Breast epithelium (tissue), 3 donors: ENCODE data around the gene HSPBP1.

Experiments used
- POLR2A ChIP-seq: fragments of 450-650 bp; IDR thresholded peaks from one replicate; pipeline ENCODE4 v1.6.1; 2016; ENCODE audit warnings: antibody characterized with exemption, mild to moderate bottlenecking, moderate library complexity
- POLR2AphosphoS5 ChIP-seq, 3 donors: sonication (generic); formaldehyde crosslinking; IDR thresholded peaks; one replicate each; pipeline ENCODE4 v1.6.1; 2017; ENCODE audit warnings: antibody characterized with exemption in 3 of 3
- TF ChIP-seq, protein P1 (sequence below), 3 donors: fragments of 450-650 bp; IDR thresholded peaks; one replicate each; pipeline ENCODE4 v1.5.1; 2016 to 2017; ENCODE audit warnings: antibody characterized with exemption in 3 of 3, mild to moderate bottlenecking in 3 of 3, moderate library complexity in 3 of 3

DNA sequence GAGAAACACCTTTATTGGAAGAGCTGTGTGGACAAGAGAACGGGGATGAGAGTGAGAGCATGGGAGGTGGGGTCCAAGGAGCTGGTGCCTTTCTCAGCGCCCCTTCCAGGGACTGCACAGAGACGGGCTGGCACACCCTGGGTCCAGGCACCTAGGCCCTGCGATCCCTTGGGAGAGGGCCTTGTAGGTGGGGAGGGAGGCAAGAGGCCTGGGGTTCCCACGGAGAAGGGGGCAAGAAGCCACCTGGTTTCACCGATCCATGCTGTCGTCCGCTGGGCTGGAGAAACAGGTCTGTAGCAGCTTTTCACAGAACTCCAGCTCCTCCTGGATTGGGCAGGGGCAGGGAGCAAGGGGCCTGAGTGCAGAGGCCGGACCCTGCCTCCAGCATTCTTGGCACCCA, 17.6 kb downstream of the HSPBP1 start:
- TF ChIP-seq, protein P1, sequence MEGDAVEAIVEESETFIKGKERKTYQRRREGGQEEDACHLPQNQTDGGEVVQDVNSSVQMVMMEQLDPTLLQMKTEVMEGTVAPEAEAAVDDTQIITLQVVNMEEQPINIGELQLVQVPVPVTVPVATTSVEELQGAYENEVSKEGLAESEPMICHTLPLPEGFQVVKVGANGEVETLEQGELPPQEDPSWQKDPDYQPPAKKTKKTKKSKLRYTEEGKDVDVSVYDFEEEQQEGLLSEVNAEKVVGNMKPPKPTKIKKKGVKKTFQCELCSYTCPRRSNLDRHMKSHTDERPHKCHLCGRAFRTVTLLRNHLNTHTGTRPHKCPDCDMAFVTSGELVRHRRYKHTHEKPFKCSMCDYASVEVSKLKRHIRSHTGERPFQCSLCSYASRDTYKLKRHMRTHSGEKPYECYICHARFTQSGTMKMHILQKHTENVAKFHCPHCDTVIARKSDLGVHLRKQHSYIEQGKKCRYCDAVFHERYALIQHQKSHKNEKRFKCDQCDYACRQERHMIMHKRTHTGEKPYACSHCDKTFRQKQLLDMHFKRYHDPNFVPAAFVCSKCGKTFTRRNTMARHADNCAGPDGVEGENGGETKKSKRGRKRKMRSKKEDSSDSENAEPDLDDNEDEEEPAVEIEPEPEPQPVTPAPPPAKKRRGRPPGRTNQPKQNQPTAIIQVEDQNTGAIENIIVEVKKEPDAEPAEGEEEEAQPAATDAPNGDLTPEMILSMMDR (IDR thresholded peaks at IDR 0.05): no peak
- TF ChIP-seq POLR2AphosphoS5 (IDR thresholded peaks at IDR 0.05) (no peak), POLR2A (no peak)
